Gastrocnemius medialis (tissue), 4 donors: ENCODE data around the gene KATNA1.

Source experiments
- POLR2A ChIP-seq, 2 donors: fragments of 450-650 bp; IDR thresholded peaks; one replicate each; pipeline ENCODE4 v1.6.1; 2017; ENCODE audit warnings: antibody characterized with exemption in 2 of 2, mild to moderate bottlenecking in 2 of 2, moderate library complexity in 2 of 2
- TF ChIP-seq, protein P1 (sequence below), 5 experiments: fragments of 450-650 bp in 3 of 5; fragments of 200-600 bp in 2 of 5; sonication (generic) in 2 of 5; IDR thresholded peaks in 4 of 5; conservative IDR thresholded peaks in 1 of 5; 1 replicate in 4 of 5; 2 replicates in 1 of 5; pipeline ENCODE4 v1.5.1; 2016 to 2019; ENCODE audit warnings: antibody characterized with exemption in 5 of 5, mild to moderate bottlenecking in 3 of 5, moderate library complexity in 3 of 5

DNA sequence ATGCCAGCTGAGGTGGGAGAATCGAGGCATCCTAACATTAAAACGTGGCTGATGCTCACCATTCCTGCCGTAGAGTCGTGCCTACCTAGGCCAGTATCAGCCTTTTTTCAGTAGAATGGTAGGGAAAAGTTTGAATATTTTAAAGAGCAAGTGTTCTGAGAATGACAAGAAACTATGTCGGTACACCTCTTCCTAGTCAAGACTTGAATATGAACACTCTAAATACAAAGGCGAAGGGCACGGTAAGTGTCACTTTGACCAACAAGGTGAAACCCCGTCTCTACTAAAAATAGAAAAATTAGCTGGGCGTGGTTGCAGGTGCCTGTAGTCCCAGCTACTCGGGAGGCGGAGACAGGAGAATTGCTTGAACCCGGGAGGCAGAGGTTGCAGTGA lies 81.3 kb downstream of the KATNA1 start:
- TF ChIP-seq, protein P1, sequence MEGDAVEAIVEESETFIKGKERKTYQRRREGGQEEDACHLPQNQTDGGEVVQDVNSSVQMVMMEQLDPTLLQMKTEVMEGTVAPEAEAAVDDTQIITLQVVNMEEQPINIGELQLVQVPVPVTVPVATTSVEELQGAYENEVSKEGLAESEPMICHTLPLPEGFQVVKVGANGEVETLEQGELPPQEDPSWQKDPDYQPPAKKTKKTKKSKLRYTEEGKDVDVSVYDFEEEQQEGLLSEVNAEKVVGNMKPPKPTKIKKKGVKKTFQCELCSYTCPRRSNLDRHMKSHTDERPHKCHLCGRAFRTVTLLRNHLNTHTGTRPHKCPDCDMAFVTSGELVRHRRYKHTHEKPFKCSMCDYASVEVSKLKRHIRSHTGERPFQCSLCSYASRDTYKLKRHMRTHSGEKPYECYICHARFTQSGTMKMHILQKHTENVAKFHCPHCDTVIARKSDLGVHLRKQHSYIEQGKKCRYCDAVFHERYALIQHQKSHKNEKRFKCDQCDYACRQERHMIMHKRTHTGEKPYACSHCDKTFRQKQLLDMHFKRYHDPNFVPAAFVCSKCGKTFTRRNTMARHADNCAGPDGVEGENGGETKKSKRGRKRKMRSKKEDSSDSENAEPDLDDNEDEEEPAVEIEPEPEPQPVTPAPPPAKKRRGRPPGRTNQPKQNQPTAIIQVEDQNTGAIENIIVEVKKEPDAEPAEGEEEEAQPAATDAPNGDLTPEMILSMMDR (IDR thresholded peaks at IDR 0.05 in 4 of 5, conservative IDR thresholded peaks at IDR 0.05 in 1 of 5): no peak
- no peak for TF ChIP-seq POLR2A (IDR thresholded peaks at IDR 0.05)
